Trophoblast cell (in vitro differentiated cells and primary cell): ENCODE measurements around the gene RC3H2.

ENCODE experiments used
- DNase-seq, 2 donors: peaks; one replicate each; pipeline ENCODE4 v3.0.0-alpha.2; 2016
- H2AFZ ChIP-seq: 2 replicates; pipeline ENCODE4 v1.6.1; 2013; ENCODE audit warnings: low read length, moderate library complexity, mild to moderate bottlenecking; ENCODE audit not compliant: insufficient read depth, poor library complexity
- H2AK5ac ChIP-seq: 2 replicates; pipeline ENCODE4 v1.6.1; 2013; ENCODE audit warnings: mild to moderate bottlenecking, low read length
- H2BK120ac ChIP-seq: 2 replicates; pipeline ENCODE4 v1.6.1; 2013; ENCODE audit warnings: low read length, mild to moderate bottlenecking, moderate library complexity; ENCODE audit not compliant: insufficient read depth, poor library complexity
- H2BK12ac ChIP-seq: 2 replicates; pipeline ENCODE4 v1.6.1; 2013; ENCODE audit warnings: mild to moderate bottlenecking, low read length, moderate library complexity
- H2BK5ac ChIP-seq: 2 replicates; pipeline ENCODE4 v1.6.1; 2013; ENCODE audit warnings: low read length, low read depth, moderate library complexity, mild to moderate bottlenecking; ENCODE audit not compliant: poor library complexity
- H3K14ac ChIP-seq: 2 replicates; pipeline ENCODE4 v1.6.1; 2013; ENCODE audit warnings: mild to moderate bottlenecking, low read length
- H3K18ac ChIP-seq: 2 replicates; pipeline ENCODE4 v1.6.1; 2013; ENCODE audit warnings: mild to moderate bottlenecking, low read length
- H3K23ac ChIP-seq: 2 replicates; pipeline ENCODE4 v1.6.1; 2013; ENCODE audit warnings: low read length
- H3K27ac ChIP-seq: 2 replicates; pipeline ENCODE4 v1.5.1; 2013; ENCODE audit warnings: low read depth, mild to moderate bottlenecking, inconsistent platforms, low read length, moderate library complexity
- H3K27me3 ChIP-seq: 2 replicates; pipeline ENCODE4 v1.6.1; 2013; ENCODE audit warnings: inconsistent platforms, mild to moderate bottlenecking, low read length, moderate library complexity; ENCODE audit not compliant: insufficient read depth
- H3K36me3 ChIP-seq, 2 experiments: 1 replicate in 1 of 2; 2 replicates in 1 of 2; pipeline ENCODE4 v1.6.1; 2013; ENCODE audit warnings: low read length in 2 of 2, mild to moderate bottlenecking in 2 of 2, moderate library complexity in 1 of 2; ENCODE audit not compliant: insufficient read depth in 2 of 2, control insufficient read depth in 1 of 2
- H3K4ac ChIP-seq: 2 replicates; pipeline ENCODE4 v1.6.1; 2013; ENCODE audit warnings: low read depth, mild to moderate bottlenecking, low read length, moderate library complexity
- H3K4me1 ChIP-seq, 2 experiments: 1 replicate in 1 of 2; 2 replicates in 1 of 2; pipeline ENCODE4 v1.6.1; 2013; ENCODE audit warnings: low read length in 2 of 2, mild to moderate bottlenecking in 2 of 2, moderate library complexity in 1 of 2; ENCODE audit not compliant: insufficient read depth in 2 of 2, control insufficient read depth in 1 of 2
- H3K4me2 ChIP-seq: 2 replicates; pipeline ENCODE4 v1.6.1; 2013; ENCODE audit warnings: inconsistent platforms, mild to moderate bottlenecking, low read length, moderate library complexity
- H3K4me3 ChIP-seq: 2 replicates; pipeline ENCODE4 v1.5.1; 2013; ENCODE audit warnings: mild to moderate bottlenecking, low read depth, low read length, inconsistent platforms
- H3K79me1 ChIP-seq: one replicate; pipeline ENCODE4 v1.6.1; 2013; ENCODE audit warnings: low read length
- H3K79me2 ChIP-seq: 2 replicates; pipeline ENCODE4 v1.6.1; 2013; ENCODE audit warnings: low read length, mild to moderate bottlenecking; ENCODE audit not compliant: control insufficient read depth, insufficient read depth, poor library complexity
- H3K9ac ChIP-seq: 2 replicates; pipeline ENCODE4 v1.6.1; 2013; ENCODE audit warnings: mild to moderate bottlenecking, low read length
- H3K9me3 ChIP-seq: 2 replicates; pipeline ENCODE4 v1.6.1; 2013; ENCODE audit warnings: low read depth, mild to moderate bottlenecking, control low read depth, inconsistent platforms, low read length; ENCODE audit not compliant: insufficient read depth
- H4K12ac ChIP-seq: 2 replicates; pipeline ENCODE4 v1.6.1; 2013; ENCODE audit warnings: low read depth, mild to moderate bottlenecking, low read length, moderate library complexity
- H4K8ac ChIP-seq: 2 replicates; pipeline ENCODE4 v1.6.1; 2013; ENCODE audit warnings: low read depth, mild to moderate bottlenecking, low read length, moderate library complexity
- H4K91ac ChIP-seq: one replicate; pipeline ENCODE4 v1.6.1; 2013; ENCODE audit warnings: low read depth, mild to moderate bottlenecking, low read length, moderate library complexity
- WGBS: extraction: QIAGEN DNeasy Blood & Tissue Kit; methylation state at CpG from one replicate; pipeline ENCODE4 v1.1.7; 2013; ENCODE audit warnings: missing lambda C conversion rate; ENCODE audit not compliant: insufficient read length, insufficient coverage; ENCODE audit errors: extremely low coverage; 5-methylcytosine and 5-hydroxymethylcytosine counted together

RC3H2 gene

DNA sequence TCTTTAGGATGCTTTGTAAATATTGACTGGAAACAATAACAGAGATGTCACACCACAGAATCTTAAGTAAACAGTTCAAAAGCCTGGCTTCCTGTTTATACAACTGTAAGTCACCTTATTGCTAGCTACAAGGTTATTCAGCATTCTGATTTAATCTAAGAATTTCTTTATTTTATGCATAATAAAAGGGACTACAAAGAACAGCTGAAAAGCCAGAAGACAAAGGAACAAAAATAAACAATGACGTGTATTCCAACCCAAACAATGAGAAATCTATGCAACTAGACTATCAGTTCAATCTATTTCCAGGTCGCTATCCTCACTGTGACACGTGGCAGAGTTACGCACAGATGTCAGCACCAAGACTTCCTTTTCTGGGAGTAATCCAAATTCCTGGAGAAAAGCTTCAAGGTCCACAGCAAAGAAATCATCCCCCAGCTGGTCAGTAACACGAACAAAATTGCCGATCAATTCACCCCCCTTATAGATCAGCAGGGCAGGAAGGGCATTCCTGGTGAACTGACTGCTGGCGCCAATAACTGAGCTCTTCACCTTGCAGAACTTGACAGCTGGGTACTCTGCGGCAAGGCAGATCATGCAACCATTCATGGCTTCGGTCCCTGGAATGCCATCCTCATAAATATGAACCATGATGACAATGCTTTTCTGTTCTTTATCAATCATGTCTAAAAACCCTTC lies 85.2 kb downstream of the RC3H2 start:
- H4K91ac ChIP-seq: no peak overlapping the region
- H3K4ac ChIP-seq: no peak overlapping the region
- no peak overlapping the region for H4K8ac ChIP-seq
- H2BK5ac ChIP-seq: no peak overlapping the region
- H2BK12ac ChIP-seq: no peak overlapping the region
- no peak overlapping the region for H3K23ac ChIP-seq
- no peak overlapping the region for H3K4me2 ChIP-seq
- H4K12ac ChIP-seq: no peak overlapping the region
- no peaks in the 10 kb centered on the region for H3K27me3 ChIP-seq
- no peak overlapping the region for H3K9ac ChIP-seq
- no peak overlapping the region for H2AFZ ChIP-seq
- peaks cover 0 to 2% of the 10 kb centered on the region in 2 experiments for H3K4me1 ChIP-seq
- H3K9me3 ChIP-seq: no peaks in the 10 kb centered on the region
- H3K18ac ChIP-seq: no peak overlapping the region
- H3K79me2 ChIP-seq: no peaks in the 10 kb centered on the region
- DNase-seq: no peak
- no peak overlapping the region for H3K4me3 ChIP-seq
- no peak overlapping the region for H2BK120ac ChIP-seq
- WGBS: no CpG with 5 or more reads among the region's 9 CpGs
- H3K36me3 ChIP-seq: peaks cover 30 to 40% of the 10 kb centered on the region in 2 experiments
- no peak overlapping the region for H3K14ac ChIP-seq
- no peak overlapping the region for H3K27ac ChIP-seq
- no peak overlapping the region for H2AK5ac ChIP-seq
- no peaks in the 10 kb centered on the region for H3K79me1 ChIP-seq

DNA sequence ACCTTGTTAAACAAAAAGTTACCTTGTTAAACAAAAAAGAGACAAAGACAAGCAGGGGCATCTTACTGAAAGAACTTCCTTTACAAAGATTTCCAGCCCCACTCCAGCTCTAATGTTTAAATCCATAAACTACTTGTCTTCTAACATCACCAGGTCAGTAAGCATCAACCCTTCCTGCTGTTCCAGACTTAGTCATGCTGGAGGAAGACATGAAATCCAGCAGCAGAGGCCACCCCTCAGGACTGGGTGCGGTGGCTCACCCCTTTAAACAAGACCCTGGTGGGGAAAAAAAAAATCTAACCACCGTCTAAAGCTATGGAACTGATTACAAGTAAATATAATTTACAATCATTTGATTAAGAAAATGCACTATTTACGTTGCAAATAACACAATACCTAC lies 85.8 kb downstream of the RC3H2 start:
- Histone ChIP-seq H2BK120ac (no peak overlapping the region), H4K12ac (no peak overlapping the region), H3K79me1 (no peaks in the 10 kb centered on the region), H3K36me3 (peaks cover 30 to 40% of the 10 kb centered on the region in 2 experiments), H3K18ac (no peak overlapping the region), H4K8ac (no peak overlapping the region), H2BK12ac (no peak overlapping the region), H3K79me2 (no peaks in the 10 kb centered on the region), H2BK5ac (no peak overlapping the region), H3K4me1 (peaks cover 0 to 2% of the 10 kb centered on the region in 2 experiments), H3K27ac (no peak overlapping the region), H3K9me3 (no peaks in the 10 kb centered on the region), H3K4me2 (no peak overlapping the region), H4K91ac (no peak overlapping the region), H3K23ac (no peak overlapping the region), H3K4me3 (no peak overlapping the region), H2AFZ (no peak overlapping the region), H3K9ac (no peak overlapping the region), H3K4ac (no peak overlapping the region), H3K14ac (no peak overlapping the region), H2AK5ac (no peak overlapping the region), H3K27me3 (no peaks in the 10 kb centered on the region)
- WGBS: no CpG with 5 or more reads among the region's 3 CpGs
- no peak for DNase-seq

DNA sequence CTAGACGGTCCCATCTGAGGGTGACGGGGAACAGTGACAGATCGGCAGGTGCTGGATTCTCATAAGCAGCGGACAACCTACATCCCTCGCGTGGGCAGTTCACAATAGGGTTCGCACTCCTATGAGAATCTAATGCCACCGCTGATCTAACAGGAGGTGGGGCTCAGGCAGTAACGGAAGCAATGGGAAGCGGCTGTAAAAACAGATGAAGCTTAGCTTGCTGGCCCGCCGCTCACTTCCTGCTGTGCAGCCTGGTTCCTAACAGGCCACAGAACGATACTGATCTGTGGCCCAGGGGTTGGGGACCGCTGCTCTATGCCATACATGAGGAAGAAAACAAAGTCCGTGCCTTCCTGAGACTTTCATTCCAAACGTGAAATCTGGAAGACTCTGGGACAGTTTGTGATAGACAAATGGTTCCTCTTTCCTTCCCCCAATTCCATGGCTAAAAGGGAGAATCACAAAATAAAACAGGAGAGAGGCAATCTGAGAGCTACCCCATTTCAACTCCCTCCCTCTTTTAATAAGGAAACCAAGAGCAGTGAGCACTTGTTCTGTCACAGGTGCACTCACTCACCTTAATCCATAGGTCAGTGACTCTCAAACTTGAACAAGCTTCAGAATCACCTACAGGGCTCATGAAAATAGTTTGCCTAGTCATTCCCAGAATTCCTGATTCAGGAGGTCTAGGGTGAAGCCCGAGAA lies 88.8 kb downstream of the RC3H2 start:
- Histone ChIP-seq H3K23ac (no peak overlapping the region), H4K12ac (no peak overlapping the region), H3K4me1 (no peaks in the 10 kb centered on the region), H3K4me3 (no peak overlapping the region), H3K18ac (no peak overlapping the region), H2AK5ac (no peak overlapping the region), H4K8ac (no peak overlapping the region), H3K4ac (no peak overlapping the region), H3K36me3 (peaks cover 17 to 18% of the 10 kb centered on the region in 2 experiments), H2BK5ac (no peak overlapping the region), H2BK120ac (no peak overlapping the region), H3K4me2 (no peak overlapping the region), H3K27ac (no peak overlapping the region), H3K27me3 (no peaks in the 10 kb centered on the region), H2BK12ac (no peak overlapping the region), H2AFZ (no peak overlapping the region), H3K79me2 (no peaks in the 10 kb centered on the region), H3K14ac (no peak overlapping the region), H3K9ac (no peak overlapping the region), H3K79me1 (no peaks in the 10 kb centered on the region), H4K91ac (no peak overlapping the region), H3K9me3 (no peaks in the 10 kb centered on the region)
- WGBS: no CpG with 5 or more reads among the region's 17 CpGs
- DNase-seq: no peak

DNA sequence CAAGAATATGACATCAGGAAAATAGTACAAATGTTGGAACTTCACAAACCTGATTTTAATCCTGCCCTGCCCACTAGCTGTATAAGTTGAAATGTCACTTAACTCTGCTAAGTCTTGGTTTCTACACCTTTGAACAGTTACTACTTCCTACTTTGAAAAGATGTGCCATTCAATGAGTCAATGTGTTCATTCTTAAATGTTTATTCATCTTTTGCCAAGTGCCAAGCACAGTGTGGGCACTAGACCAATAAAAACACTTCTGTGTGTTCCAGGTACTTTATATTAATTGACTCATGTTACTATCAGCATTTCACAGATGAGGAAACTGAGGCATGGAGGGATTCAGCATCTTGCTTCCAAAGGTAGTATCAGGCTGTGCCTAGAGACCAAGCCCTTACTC lies 89.6 kb downstream of the RC3H2 start:
- no peak overlapping the region for H2AK5ac ChIP-seq

More for the DNA sequence above, 89.6 kb downstream of the RC3H2 start:
- H3K27me3 ChIP-seq: no peaks in the 10 kb centered on the region
- H3K9me3 ChIP-seq: no peaks in the 10 kb centered on the region
- H3K18ac ChIP-seq: no peak overlapping the region
- no peak overlapping the region for H3K4me2 ChIP-seq
- H3K79me1 ChIP-seq: no peaks in the 10 kb centered on the region
- H3K9ac ChIP-seq: no peak overlapping the region
- no peaks in the 10 kb centered on the region for H3K79me2 ChIP-seq
- no peak overlapping the region for H4K12ac ChIP-seq
- H3K36me3 ChIP-seq: peaks cover 16 to 17% of the 10 kb centered on the region in 2 experiments
- DNase-seq: no peak
- no peak overlapping the region for H2AFZ ChIP-seq
- H4K8ac ChIP-seq: no peak overlapping the region
- no peak overlapping the region for H3K14ac ChIP-seq
- no peak overlapping the region for H2BK120ac ChIP-seq
- H3K27ac ChIP-seq: no peak overlapping the region
- H3K4ac ChIP-seq: no peak overlapping the region
- no peak overlapping the region for H2BK12ac ChIP-seq
- no peak overlapping the region for H3K4me3 ChIP-seq
- no peak overlapping the region for H2BK5ac ChIP-seq
- no peaks in the 10 kb centered on the region for H3K4me1 ChIP-seq
- no peak overlapping the region for H4K91ac ChIP-seq
- no peak overlapping the region for H3K23ac ChIP-seq
